CD4-positive, alpha-beta T cell treated with Interleukin-17A for 4 hours (primary cell): ENCODE data around the gene SOBP.
"Not testable (repeated sequence)": the region's sequence is repeated elsewhere in the genome, so short reads cannot be mapped to it uniquely, and the experiment has no call there.

Source experiments
- DNase-seq: peaks from one replicate; pipeline ENCODE4 v3.0.0-alpha.2; 2020; ENCODE audit warnings: mixed read lengths

SOBP gene

DNA sequence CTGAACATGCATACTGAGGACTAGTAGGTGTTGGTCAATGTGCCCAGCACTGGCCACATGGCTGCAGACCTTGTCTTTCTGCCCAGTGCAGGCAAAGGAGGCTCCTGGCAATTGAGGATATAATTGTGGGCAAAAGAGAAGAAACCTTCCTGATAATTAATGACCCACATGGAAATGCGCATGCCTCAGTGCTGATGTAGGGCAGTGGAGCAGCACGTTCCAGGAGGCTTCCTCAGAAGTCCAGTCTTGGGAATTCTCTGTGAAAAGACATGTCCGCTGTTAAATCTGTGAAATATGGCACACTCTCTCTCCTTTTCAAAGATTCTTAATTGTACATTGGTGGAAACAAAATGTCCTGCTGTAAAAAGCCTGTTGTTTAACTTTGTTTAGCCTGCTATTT lies 34.7 kb downstream of the SOBP start:
- DNase-seq: no peak

DNA sequence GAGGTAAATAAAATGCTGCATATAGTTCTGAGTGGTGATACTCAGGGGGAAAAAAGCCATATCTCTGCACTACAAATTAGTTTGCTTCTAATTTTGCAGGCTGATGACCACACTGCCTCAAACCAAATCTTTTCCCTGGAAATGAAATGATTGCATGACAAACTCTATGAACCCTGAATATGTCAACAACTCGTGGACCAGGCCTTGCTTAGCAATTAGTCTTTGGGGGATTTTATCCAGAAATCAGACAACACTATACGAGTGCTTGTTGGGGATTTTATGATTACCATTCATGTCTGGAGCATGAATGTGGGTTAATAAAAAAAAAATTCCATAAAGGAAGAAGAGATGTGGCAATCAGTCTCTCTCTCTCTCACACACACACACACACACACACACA lies 42.0 kb downstream of the SOBP start:
- no peak for DNase-seq

DNA sequence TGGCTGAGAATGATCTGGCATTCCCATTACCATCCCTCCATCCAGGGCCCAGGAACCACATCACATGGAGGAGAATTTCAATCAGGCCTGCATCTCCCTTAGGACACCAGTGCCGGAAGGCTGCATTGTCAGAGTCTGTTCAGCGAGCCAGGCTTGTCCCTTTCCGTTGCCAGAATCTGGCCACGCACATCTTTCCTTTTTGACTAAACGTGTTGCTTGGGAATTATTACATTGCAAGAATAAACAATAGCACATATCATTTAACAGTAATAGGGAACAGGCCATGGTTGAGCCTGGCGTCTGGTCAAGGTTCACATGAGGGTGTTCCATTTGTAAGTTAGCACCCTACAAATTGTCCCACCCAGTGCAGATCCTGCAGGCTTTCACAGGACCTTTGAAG lies 42.8 kb downstream of the SOBP start:
- no peak for DNase-seq

DNA sequence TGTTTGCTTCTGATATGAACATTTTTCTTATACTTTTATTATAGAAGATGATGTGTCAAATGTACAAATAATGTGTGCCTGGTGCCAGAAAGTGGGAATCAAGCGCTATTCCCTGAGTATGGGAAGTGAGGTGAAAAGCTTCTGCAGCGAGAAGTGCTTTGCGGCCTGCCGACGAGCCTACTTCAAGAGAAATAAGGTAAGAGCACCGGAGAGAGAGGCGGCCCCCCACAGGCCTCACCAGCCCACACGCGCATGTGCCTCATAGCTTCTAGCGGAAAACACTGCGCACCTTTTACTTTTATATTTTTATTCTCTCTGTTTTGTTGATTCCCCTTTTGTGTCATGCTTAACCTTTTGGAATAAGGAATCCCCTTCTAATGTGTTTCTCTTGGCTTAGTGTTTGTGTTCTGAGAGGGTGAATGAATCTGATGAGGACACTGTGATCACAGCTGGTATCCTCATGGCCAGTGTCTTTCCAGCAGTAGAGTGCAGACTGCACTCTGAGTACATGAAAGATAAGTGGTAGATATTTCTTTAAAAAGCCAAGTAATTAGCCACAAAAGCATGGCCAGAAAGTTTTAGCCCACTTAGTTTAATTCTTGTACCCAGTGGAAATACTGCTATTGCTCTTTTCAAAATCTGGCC lies 43.6 kb downstream of the SOBP start:
- DNase-seq: no peak

DNA sequence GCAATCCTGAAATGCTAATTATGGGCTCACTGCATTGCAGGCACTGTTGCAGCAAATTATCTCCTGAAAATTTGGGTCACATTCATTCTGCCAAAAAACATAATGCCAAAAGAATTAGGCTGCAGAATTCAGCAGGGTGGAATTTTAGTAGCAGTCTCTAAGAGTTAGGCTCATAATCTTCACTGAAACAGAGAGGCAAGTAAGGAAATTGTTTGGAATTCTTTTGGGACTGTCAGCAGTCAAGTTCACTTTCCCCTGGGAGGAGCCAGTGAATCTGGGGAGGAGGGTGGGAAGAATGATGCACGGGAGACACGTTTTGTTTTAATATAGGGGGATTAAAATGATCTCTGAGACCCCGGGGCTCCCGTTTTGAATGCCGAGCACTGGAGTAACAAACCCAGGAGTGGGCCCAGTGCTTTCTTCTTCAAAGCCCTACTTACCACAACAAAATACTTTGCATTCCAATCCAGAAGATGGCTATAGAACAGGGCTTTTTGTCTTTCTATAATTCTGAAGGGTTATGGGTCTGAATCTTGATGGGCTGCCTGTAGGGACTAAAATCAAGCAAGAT lies 44.7 kb downstream of the SOBP start:
- DNase-seq: no peak

DNA sequence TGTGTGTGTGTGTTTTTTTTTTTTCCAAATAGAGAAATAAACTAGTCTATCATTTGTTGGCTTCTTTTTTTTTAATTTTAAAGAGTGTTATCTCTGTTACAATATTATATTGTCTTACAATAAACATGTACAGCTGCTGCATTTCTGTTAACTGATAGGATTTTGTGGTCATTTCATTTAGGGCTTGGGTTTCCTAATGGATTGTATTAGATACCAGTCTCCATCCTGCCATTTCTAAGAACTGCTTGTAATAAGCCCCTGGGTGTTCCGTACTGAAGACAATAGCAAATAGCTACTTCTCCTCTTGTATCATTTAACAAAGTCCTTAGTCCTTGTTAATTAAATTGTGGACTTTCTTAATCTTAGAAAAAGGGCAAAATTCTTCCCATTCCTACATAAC lies 45.7 kb downstream of the SOBP start:
- no peak for DNase-seq

DNA sequence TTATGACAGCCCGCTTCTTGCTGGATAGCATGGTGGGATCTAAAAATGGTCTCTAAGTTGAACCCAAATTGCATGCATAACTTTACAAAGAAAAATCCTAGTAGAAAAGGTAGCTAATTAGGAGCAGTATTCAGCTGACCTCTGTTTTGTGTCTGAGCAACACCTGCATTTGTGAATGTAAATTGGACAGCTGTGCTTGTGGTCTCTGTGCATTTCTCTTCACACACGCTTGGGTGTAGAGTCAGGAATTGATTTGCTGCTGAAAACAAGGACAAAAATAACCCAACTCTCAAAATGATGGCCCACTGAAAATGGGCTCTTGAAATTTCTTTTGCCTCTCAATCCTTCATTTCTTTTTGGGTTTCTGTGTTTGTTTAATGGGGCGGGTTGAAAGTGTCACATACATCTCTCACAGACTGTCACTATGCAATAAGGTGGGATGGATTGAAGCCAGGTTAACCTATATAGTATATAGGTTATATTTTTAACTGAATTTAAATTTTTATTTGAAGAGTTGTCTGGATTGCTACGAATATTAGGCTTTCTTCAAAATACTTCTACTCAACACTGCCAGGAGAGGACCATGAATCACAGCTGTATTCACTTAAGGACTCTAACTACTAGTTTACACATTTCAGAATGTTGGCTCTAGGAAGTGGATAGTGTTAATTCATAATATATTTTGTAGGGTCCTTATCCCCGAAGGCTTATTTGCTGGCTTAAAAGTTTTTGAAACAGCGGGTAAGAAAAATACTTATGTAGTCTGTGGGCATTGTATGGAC lies 46.5 kb downstream of the SOBP start:
- no peak for DNase-seq

DNA sequence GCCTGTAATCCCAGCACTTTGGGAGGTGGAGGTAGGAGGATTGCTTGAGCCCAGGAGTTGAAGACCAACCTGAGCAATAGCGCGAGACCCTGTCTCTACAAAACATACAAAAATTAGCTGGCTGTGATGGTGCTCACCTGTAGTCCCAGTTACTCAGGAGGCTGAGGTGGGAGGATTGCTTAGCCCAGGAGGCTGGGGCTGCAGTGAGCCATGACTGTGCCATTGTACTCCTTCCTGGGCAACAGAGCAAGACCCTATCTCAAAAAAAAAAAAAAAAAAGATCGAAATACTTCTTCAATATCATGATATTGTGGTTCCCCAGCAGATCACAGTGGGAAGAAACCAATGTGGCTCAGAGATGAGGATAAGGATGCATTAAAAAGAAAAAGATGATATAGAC lies 47.6 kb downstream of the SOBP start:
- no peak for DNase-seq

DNA sequence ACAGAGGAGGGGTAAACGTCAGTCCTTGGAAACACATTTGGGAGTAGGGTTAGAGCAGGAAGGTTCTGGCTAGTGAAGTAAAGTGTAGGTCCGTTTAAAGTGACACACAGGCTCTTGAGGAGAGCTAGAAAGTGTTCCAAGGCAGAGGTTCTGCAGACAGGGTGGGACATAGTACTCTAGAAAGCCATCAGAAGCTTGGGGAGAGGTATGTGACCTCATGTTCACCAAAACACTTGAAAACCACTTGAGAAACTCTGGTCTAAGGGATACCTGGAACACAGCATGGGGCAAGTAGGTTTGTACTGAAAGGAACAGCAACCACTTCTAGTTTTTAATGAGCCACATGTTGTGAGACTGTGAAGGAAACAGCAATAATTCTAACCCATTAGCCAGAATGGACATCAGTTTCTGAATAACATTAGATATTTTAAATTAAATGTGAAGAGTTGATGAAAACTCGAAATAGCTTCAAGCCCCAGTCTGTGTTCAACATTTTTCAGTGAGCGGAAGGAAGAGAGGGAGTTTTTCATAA lies 49.0 kb downstream of the SOBP start:
- no peak for DNase-seq

DNA sequence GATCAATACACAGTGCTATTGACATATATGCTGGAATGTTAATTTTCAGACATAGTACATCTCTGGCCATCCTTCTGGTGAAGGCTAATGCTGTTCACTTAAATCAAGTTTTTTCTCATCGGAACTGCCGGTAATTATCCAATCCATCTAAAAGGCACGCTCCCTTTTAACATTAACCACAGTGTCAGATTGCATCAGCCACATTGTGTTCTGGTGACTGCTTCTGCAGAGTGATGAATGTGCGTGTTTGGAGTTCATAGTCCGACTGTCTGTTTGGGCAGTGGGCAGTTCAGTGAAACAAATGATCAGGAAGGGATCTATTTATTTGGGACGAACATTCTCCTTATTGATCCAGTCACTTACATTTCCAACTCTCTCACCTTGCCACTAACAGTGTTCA lies 49.5 kb downstream of the SOBP start:
- no peak for DNase-seq

DNA sequence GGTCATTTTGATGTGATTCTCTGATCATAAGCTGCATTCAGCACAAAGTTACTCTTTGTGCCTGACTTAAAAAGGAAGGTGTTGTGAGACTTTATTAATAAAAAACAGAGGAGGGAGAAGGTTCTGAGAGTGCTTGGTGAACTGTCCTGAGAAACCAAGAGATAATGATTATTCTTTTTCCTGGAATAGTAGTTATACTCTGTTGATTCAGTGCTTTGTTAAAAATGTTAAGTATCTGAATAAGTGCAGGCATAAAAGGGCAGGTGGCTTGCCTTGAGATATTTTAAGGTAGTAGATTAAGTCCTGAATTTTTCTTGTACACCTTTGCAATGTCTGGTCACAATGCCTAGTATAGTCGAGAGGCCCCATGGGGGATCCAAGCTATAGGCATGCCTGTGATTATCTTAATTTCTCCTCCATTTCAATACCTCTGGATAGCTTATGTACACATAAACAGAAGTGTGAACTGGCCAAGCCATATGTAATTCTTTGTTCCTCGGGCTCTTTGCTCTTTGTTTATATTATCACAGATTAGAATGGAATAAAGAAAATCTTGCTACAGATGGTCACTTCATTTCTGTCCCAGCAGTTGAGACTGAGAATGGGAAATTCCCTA lies 50.0 kb downstream of the SOBP start:
- no peak for DNase-seq

DNA sequence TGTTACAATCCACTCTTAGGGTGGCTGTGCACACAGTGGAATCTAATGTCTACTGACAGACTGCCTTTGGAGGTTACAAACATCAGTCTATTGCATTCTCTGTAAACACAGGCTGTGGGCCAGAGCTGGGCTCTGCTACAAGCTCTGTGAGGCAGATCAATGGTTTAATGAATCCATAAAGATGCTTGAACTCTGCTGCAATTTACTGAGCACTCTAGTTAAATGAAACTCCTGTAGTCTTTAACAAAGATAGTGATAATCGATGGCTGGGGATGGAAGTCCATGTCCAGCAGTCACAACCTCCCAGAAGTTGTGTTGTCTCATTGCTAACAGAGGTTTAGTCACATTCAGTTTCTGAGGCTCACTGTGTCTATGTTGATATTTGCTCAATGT lies 50.5 kb downstream of the SOBP start:
- no peak for DNase-seq

DNA sequence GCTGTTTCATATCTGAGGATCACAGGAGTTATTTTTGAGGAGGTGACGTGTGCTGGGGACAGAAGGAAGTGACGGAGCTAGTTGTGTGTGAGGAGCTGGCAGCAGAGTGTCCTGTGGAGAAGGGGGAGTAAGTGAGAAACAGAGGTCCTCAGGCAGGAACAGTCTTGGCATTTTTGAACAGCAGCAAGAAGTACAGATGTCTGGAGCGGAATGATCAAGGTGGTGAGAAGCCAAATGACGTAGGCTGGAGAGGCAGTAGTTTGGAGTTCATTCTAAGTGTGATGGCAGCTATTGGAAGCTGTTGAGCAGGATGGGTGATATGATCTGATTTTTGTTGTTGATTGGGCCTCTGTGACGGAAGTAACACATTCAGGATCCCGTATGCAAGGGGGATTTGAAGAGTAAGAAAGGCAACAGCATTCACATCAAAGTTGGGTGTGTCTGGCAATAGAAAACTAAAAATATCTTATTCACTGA lies 52.3 kb downstream of the SOBP start:
- no peak for DNase-seq

DNA sequence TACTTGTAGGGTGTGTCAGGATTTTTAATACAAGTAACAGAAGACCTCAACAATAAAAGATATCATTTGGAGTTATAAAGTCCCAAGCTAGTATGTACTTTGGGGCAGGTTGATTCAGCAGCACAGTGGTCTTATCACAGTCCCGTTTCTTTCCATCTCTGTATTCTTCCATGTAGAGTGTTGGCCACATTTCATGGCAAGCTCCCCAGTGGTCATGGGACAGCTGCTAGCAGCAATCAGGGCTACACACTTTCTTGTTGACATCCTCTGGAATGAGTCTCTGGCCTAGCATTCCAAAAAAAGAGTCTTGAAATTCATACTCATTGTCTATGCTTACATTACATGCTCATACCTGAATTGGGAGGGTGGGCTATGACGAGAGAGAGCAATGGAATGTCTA lies 53.2 kb downstream of the SOBP start:
- DNase-seq: no peak

DNA sequence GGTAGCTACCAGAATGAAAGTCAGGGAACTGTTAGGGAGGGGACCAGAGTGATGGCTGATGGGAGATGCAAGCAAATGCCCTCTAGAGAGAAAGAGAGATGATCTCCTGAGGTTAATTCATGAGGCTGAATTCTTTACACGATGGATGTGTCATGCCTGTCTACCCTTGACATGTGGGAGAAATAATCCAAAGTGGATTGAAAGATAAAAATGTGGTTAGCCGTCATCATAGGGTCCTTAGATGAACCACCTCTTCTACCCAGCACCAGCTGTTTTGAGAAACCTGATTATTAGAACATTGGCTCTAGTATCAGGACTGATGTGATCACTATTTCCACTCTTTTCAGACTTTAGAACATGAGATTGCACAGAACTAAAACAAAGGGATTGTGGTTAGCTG lies 53.6 kb downstream of the SOBP start:
- DNase-seq: no peak

DNA sequence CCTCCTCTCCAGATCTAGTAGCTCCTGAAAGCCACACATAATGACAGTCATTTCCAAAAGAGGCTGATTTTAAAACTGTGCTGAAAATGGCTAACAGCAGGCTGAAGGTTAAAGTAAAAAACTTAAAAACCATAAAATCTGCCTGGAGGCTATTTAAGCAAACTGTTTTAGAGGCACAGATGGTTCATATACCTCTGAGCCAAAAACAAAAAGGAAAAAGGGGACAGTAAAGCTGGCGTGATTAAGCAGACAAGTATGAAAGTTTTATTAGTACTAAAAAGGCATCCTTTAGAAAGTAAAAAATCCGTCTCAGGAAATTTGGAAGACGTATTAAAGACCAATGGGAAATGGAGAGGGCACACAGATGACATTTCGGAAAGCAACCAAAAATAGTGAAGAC lies 55.8 kb downstream of the SOBP start:
- DNase-seq: no peak

DNA sequence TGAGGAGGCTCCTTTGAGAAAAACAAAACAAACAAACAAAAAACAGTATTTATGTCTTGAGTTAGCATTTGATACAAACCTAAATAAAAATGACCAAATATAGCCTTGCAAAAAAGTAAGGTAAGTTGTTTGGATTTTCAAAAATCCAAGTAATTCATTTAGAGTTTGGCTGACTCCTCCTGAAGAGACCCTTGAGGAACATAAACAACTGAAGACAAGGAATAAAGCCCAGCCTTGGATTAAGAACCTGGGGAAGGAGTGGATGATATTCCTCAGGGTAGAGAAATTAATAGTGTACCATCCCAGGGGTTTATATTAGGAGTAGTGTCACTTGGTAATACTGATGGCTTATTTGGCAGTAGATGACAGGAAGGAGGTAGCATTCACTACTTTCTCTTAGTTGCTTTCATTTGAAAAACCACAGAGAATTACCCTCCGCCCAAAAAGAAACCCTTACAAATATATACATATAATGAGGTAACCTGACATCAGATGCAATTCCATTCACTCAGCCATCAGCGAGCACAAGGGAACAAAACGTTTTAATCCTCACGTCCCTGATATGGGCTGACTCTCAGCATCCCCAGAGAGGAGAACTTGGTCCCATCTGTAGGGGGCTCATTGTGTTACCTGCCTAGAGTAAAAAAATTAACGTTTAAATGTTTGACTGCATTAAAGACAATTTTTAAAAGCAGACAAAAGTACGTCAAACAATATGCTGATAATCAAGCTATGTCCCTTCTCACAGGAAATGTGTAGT lies 57.0 kb downstream of the SOBP start:
- DNase-seq: no peak

DNA sequence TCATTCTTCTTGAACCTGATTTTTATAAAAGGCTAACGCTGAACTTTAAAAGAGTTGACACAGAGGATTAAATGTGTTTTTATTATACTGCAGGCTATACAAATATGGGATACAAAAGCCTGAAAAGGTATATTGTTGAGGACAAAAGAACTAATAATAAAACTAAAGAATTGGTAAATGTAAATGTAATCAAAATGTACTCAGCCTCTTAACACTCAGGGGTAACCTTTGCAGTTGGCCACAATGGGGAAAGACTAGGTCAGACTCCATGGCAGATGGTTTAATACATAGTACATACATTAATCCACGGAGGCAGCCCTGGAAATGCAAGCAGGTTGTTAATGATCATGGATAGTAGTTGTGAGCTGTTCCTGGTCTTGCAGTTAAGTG lies 57.5 kb downstream of the SOBP start:
- DNase-seq: no peak

DNA sequence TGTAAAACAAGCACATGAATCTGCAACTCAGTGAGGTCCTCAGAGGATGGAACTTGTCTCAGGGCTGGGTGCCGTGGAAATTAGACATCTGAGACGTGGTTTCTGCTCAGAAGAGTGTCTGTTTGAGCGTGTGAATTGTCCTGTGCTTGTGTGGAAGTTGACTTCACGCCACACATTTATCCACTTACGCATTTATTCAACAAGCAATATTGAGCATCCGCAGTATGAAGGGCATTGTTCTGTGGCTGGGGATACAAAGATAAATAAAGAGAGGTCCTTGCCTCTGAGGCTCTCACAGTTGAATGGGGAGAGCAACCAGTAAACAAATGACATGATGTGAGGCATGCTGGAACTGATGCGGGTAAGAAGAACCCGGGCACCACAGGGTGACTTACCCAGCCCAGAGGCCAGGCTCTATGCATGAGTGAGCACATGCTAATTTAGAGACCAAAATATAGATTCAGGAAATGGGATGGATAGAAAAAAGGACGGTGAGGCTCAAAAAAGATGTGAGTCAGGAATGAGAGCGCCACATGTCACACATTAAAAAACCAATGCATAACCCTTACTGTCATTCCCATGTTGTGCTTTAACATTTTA lies 60.4 kb downstream of the SOBP start:
- DNase-seq: no peak

DNA sequence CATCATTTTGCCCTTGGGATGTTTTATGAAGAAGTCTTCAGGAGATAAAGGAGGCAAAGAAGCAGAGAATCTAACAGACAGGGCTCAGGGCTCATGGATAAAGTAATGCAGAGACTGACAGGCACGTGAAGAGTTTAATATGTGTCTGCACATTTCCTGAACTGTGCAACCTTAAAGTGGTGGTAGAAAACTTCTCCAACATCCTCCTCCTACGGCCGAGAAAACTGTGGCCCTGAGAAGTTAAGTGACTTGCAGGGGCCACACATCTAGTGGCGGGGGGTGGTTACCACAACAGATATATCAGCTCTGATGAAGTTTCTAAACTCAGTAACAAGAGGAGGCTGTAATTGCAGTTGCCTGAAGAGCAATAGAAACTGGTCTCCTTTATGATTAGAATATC lies 61.0 kb downstream of the SOBP start:
- DNase-seq: no peak

DNA sequence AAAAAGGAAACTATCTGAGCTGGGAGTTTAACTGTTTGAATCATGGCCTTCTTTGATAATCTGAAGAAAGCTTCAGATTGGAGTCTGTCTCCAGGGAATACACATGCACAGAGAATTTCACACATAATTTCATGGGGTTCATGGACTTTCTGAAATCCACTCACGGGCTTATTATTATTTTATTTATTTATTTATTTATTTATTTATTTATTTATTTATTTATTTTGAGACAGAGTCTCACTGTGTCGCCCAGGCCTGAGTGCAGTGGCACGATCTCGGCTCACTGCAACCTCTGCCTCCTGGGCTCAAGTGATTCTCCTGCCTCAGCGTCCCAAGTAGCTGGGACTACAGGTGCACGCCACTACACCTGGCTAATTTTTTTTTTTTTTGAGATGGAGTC lies 63.2 kb downstream of the SOBP start:
- not testable (repeated sequence) for DNase-seq

DNA sequence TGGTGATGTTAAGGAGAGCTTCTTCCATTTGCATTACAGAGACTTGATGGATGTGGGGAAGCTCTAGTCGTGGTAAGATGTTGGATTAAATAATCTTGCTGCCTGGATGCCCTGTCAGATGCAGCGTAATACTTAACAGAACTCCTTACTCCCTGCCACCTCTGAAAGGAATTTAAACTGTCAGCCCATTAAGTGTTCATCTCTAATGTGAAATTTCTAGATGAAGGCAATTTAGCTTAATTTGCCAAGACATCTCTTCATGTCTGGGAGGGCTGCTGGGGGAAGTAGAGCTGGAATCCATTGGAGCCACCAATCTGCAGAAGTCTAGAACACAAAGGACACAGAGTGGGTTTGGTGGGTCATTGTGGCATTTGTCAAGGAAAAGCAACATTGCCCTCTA lies 64.4 kb downstream of the SOBP start:
- no peak for DNase-seq

DNA sequence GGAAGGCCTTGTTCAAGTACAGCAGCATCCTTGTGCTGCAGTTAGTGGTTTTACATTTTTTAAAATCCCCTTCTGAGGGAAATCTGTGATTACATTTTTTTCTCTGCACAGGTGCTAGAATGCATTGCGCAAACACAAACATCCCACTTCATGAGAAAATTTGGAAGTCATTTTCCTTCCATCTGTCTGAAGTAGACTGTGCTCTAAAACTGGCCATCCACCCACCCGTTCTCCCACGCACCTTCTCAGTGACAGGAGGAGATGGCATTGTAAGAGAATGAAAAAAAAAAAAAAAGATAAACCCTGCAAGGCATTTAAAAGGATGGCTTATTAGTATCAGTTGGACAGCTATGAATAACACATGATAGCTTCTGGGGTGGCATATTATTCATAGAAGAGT lies 65.0 kb downstream of the SOBP start:
- no peak for DNase-seq
